ENCODE data around the gene HNRNPUL1.

GRCh38 chr19:41276231-41276630 is 12.1 kb downstream of the HNRNPUL1 start:
- TF ChIP-seq EZH2 (IDR thresholded peaks at IDR 0.05; ENCODE audit: low read depth) (no peak), CTCF (conservative IDR thresholded peaks at IDR 0.05) (no peak)
